ENCODE results near the gene HNRNPC. TPM values are rescaled to one million over a fixed set of nuclear protein-coding genes. Genes with fewer than 3 reads are reported as not detected.
A peak's percentile ranks its signal among the peaks of the same experiment; 100 is the strongest.

The HNRNPC gene
- total and polyA plus RNA-seq, 2 of the 8 experiments (the other 6 are each of a cell fraction or from before 2014, with no cell fraction given): 781 to 1,207 TPM

DNA sequence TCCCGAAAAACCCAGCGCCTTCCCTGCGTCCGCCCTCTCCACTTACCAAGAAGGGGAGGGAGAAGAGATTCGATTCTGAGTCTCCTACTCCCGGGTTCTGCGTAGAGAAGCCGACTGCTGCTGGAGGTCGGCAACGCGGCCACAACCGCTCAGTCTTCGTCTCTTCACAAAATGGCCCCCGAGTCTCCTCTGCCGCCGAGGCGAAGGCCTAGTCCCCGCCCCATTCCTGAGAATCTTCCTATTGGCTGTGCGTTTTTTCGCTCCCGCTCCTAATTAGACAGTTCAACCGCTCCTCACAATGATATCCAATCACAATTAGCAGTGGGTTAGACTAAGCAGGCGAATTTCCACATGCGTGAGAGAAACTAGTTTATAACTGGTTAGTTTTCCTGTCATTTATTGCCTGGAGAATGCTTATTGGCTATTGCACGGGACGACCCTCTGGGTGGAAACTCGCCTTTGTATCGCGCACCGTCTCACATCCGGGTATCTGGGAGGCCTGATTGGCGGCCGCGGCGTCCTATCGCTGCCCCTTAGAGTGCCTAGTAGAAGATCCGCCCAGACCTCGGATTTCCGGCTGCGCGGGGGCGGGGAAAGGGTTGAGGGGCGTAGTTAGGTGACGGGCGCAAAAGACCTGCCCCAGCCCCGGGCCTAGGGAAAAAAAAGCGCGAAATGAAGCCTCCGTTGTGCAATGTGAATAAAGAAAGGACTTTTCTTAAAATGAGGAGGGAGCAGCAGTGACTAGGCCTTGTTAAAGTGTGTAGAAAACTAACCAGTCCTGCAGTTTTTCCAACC lies at the start of gene HNRNPC (continued):
- TF ChIP-seq SP1 (IDR thresholded peaks at IDR 0.05; ENCODE audit: low read depth, low read length) (peak; percentile 100), CREB1 (IDR thresholded peaks at IDR 0.05) (peak; percentile 50; the same call in 1 of the 2 replicates), TBP (IDR thresholded peaks at IDR 0.05; ENCODE audit: low read depth, low read length) (peak; percentile 98), YY1 (IDR thresholded peaks at IDR 0.05; ENCODE audit: low read depth, low read length) (peak; percentile 95), CHD2 (IDR thresholded peaks at IDR 0.05; ENCODE audit: low read length) (peak; percentile 97)

Data from H1 (cell line).